ENCODE measurements around the gene ZNF786.

The ZNF786 gene

GRCh38 chr7:149027611-149028345 is 62.7 kb downstream of the ZNF786 start:
- no peak for DNase-seq

GRCh38 chr7:149027055-149027454 is 63.5 kb downstream of the ZNF786 start:
- peak in 1 of 2 donors; percentile 15 for DNase-seq

- DNase-seq = no peak
Observed at GRCh38 chr7:149023662-149024061, 66.9 kb downstream of the ZNF786 start.

GRCh38 chr7:149022756-149023360 is 67.7 kb downstream of the ZNF786 start:
- DNase-seq = no peak

DNA sequence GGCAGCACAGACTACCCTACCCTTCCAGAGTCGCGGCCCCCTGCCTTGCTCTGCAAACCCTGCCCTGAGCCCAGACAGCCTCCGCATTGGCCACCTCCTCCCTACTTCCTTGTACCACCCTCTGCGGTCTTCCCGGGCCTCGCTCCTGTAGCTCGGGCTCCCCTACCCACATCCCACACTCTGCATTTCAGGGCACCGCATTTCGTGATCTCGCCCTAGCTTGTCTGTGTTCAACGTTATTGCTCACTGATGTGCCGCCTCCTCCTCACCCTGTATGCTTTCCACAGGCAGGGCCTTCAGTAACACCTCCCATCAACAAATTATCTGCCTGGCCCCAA is 68.8 kb downstream of the ZNF786 start:
- no peak for DNase-seq

DNA sequence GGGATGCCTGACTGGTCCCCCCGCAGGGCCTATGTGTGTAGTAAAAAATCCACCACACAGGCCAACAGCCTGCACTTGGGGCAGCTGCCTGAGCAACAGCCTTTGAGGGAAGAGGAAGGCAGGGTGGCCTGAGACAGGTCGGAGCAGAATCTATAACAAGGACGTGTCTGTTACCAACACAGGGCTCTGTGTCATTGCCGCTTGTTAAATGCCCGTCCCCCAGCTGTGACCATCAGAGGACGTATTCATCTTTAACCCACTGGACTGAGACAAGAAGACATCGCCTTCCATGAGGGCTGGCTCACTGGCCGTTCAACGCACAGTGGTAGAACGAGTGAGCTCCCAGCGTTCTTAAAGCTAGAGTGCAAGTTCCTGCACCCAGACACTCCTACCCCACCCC is 70.0 kb downstream of the ZNF786 start:
- DNase-seq = no peak
